Liver (tissue), 3 donors: ENCODE data around the gene PDXK.

ENCODE experiments used
- HNF4A ChIP-seq, 2 donors: conservative IDR thresholded peaks; 2 replicates each; pipeline ENCODE4 v1.6.1; 2016; ENCODE audit warnings: antibody characterized with exemption in 2 of 2, mild to moderate bottlenecking in 2 of 2
- RAD21 ChIP-seq, 2 donors: IDR thresholded peaks; 2 replicates each; pipeline ENCODE4 v1.6.1; 2016; ENCODE audit warnings: antibody characterized with exemption in 2 of 2, mild to moderate bottlenecking in 2 of 2
- TF ChIP-seq, protein P1 (sequence below): fragments of 150-350 bp; IDR thresholded peaks from 2 replicates; pipeline ENCODE4 v1.5.1; 2017; ENCODE audit warnings: improper control_type of control experiment, low read depth, low read length; ENCODE audit not compliant: missing input control
- donor health status: healthy.
- donor health status: healthy.

DNA sequence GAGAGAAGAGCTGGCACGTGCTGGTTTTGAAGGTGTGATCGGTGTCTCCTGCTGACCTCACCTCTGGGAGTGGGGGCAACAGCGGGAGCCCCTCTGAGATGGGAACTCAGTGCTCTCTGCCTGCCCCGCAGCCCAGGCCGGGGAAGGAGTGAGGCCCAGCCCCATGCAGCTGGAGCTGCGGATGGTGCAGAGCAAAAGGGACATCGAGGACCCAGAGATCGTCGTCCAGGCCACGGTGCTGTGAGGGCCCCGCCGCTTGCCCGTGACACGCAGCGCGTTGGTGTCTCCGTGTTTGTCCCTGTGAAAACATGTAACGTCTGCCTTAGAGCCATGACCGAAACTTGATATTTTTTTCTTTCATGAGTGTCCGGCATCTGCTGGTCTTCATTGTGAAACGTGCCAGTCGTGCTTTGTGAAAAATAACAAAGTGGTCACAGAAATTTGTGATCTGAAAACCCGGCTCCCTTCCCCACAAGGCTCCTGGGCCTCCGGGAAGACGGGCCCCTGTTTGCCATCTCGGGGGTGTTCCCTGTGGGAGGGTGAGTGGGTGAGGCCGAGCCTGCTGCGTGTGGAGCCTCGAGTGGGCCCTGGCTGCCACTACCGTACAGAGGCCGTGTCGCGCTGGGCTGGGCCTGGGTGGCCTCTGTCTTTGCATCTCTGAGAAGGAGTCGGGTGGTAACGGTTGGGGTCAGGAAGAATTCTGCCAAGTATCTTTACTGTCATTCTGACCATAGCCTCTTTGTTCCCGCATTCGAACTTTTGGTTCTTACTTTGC is 37.1 kb downstream of the PDXK start:
- TF ChIP-seq, protein P1, sequence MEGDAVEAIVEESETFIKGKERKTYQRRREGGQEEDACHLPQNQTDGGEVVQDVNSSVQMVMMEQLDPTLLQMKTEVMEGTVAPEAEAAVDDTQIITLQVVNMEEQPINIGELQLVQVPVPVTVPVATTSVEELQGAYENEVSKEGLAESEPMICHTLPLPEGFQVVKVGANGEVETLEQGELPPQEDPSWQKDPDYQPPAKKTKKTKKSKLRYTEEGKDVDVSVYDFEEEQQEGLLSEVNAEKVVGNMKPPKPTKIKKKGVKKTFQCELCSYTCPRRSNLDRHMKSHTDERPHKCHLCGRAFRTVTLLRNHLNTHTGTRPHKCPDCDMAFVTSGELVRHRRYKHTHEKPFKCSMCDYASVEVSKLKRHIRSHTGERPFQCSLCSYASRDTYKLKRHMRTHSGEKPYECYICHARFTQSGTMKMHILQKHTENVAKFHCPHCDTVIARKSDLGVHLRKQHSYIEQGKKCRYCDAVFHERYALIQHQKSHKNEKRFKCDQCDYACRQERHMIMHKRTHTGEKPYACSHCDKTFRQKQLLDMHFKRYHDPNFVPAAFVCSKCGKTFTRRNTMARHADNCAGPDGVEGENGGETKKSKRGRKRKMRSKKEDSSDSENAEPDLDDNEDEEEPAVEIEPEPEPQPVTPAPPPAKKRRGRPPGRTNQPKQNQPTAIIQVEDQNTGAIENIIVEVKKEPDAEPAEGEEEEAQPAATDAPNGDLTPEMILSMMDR = no peak
- TF ChIP-seq RAD21 (IDR thresholded peaks at IDR 0.05) (no peak), HNF4A (conservative IDR thresholded peaks at IDR 0.05) (no peak)
